Measurements from ENCODE around the gene FMNL2.
"Not testable (repeated sequence)": the region's sequence is repeated elsewhere in the genome, so short reads cannot be mapped to it uniquely, and the experiment has no call there.

Gene FMNL2

DNA sequence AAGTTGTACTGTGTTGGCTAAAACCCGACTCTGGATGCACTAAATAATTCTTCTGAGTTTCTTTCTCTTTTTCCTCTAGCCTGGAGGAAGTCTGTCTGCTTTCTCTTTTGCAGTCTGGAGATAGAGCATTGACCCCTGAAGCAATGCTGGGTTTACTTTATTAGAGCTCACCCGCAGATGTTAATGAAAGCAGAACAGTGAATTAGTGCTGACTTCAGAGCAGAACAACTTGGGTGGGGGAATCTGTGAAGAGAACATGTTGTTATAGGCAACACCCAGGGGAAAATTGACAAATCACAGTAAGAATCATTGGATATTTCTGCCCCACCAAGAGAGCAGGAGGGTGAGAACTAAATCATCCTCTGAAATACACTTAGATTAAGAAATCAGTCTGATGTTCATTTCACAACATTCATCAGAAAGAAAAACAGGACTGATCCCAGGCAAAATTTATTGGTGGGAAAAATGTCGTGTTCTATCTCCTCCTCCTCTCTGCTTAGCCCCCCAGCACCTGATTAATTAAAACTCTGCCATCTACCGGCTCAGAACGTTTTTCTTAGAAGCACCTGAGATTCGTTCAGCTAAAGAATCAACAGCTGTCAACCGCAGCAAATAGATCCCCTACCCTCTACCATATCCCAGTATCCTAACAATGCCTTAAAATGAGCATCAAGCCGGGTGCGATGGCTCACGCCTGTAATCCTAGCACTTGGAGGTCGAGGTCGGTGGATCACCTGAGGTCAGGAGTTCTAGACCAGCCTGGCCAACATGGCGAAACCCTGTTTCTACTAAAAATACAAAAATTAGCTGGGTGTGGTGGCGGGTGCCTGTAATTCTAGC, 165.1 kb downstream of the FMNL2 start:
- DNase-seq, result no peak

GRCh38 chr2:152500772-152501171, 165.8 kb downstream of the FMNL2 start:
- no peak for DNase-seq

- no peak for DNase-seq
These were observed 166.7 kb downstream of the FMNL2 start for GRCh38 chr2:152501666-152502065.

- DNase-seq, result no peak
These were observed 169.6 kb downstream of the FMNL2 start for GRCh38 chr2:152504618-152505017.

DNA sequence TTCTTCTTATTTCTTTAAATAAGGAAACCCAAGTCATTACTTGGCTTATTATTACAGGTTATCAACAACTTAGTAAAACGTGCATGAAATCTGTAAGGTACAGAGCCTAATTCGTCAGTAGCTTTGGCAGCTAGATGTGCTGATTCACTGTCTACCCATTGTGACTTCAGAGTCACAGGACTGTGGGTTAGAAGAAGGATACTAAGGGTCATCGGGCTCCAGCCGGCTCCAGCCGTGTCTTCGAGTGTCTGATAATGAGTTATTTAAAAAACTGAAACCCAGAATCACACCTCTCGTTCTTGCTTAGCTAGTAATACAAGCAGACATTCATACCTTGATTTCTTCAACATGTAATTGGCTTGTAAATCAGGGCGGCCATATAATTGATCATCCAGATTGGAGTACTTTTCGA, 170.5 kb downstream of the FMNL2 start:
- DNase-seq, result no peak

DNA sequence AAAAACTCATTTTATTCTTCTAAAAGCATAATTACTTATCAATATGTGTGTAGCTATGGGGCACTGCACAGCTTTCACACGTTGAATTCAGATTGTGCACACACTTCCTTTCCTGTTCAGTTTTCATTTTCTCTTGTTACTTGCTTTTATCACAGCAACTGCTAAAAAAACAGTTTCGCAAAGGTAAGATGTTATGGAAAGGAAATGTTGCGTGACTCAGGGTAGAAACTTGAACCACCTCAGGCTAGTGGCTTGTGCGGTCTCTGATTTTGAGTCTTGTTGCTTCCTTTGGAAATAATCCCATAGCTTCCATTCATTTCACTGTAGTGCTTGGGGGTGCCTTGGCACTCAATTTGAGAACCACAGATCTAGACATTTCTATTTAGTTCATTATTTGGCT, 171.9 kb downstream of the FMNL2 start:
- no peak for DNase-seq

DNA sequence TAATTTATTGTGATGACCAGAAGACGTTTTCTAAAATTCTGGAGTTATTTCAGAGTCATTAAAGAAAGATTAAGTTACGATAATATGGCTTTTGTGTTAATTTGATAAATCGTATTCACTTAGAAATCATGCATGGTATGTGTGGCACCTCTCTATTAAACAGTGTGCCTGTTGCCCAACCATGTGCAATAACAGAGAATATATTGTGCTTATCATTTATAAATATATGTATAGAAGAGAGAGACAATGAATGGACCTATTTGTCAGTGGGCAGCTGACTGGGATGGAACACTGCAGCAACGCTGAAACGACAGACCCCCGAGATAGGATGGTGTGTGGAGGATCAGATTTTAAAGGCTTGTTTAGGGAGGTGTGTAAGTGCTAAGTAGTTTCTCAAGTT, 172.9 kb downstream of the FMNL2 start:
- DNase-seq, result no peak

GRCh38 chr2:152508446-152508845, 173.5 kb downstream of the FMNL2 start:
- no peak for DNase-seq

DNA sequence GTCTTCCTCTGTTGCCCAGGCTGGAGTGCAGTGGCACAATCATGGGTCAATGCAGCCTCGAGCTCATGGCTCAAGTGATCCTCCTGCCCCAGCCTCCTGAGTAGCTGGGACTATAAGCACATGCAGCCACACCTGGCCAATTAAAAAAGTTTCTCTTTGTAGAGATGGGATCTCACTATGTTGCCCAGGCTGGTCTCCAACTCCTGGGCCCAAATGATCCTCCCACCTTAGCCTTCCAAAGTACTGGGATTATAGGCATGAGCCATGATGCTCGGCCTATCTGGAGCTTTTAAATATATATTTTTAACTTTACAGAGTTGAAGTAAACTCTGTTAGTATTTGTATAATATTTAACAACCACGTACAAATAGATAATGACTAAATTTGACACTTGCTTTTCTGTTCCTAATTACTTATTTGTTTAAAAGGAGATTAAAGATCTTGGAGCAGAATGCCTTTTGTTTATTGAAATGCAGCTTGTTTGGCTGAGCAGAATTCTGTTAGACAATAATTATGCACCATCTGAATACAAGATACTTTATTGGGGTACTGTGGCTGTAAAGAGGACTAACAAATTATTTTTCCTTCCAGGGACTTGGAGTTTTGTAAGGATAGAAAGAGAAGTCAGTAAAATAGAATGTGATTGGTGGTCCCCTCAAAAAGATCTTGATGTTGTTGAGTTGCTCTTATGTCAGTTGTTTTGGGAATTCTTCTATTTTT, 175.0 kb downstream of the FMNL2 start:
- no peak for DNase-seq

GRCh38 chr2:152510621-152511020, 175.6 kb downstream of the FMNL2 start:
- DNase-seq, result no peak

GRCh38 chr2:152511981-152512380, 177.0 kb downstream of the FMNL2 start:
- DNase-seq, result no peak

DNA sequence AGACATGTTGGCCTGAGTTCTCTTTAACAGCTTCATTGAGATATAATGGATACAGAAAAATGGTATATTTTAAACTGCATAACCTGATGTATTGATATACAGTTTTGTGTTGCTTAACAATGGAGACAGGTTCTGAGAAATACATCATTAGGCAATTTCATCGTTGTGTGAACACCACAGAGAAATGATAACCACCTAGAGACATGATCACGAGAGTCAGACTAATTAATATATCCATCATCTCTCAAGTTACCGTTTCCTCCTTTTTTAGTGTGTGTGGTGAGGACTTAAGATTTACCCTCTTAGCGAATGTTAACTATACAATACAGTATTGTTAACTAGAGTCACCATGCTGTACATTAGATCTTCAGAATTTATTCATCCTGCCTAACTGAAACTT, 178.1 kb downstream of the FMNL2 start:
- no peak for DNase-seq

- no peak for DNase-seq
These were observed 178.7 kb downstream of the FMNL2 start for GRCh38 chr2:152513681-152514080.

- no peak for DNase-seq
These were observed 183.1 kb downstream of the FMNL2 start for GRCh38 chr2:152518034-152518433.

GRCh38 chr2:152518641-152519580, 183.9 kb downstream of the FMNL2 start:
- no peak for DNase-seq

- DNase-seq, result no peak
These were observed 184.6 kb downstream of the FMNL2 start for GRCh38 chr2:152519581-152519952.

DNA sequence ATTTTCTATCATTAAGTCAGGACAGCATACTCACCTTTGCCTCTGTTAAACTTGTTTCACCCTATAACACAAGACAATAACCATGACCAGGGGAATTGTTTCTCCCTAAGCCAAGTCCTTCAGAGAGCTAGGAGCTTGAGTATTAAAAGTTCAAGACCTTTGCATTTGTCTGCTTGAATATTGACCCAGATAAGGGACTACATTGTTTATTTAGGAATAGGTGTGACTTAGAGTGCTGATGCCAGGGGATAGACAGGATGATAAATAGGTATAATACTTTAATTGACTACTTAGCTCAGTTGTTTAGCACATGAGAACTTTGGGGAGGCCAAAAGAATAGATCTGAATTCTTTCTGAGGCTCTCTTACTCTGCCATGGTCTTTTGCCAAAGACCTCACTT, 185.8 kb downstream of the FMNL2 start:
- DNase-seq, result no peak

DNA sequence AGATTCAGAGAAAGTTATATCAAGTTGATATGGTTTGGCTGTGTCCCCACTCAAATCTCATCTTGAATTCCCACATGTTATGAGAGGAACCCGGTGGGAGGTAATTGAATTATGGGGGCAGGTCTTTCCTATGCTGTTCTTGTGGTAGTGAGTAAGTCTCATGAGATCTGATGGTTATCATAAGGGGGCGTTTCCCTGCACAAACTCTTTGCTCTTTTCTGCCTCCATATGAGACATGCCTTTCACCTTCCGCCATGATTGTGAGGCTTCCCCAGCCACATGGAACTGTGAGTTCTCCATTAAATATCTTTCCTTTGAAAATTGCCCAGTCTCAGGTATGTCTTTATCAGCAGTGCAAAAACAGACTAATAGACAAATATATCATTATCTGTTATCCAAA, 187.5 kb downstream of the FMNL2 start:
- not testable (repeated sequence) for DNase-seq

DNA sequence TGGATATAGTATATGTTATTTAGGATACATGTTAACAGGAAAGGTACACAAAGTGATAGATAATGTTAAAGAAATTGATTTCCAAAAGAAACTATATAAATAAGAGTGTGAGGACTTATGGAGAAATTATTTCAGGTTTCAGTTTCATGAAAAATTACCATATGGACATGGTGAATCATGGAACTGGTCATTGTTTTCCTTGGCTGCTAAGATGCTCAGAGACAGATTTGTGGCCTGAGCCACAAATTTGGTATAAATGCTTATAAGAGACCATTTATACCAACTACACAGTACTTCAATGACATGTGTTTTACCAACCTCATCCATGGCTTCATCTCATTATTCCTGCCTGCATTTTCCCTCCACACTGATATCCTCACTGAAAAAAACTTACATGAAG, 188.1 kb downstream of the FMNL2 start:
- DNase-seq, result no peak

- DNase-seq, result no peak
These were observed 190.4 kb downstream of the FMNL2 start for GRCh38 chr2:152525277-152525838.

DNA sequence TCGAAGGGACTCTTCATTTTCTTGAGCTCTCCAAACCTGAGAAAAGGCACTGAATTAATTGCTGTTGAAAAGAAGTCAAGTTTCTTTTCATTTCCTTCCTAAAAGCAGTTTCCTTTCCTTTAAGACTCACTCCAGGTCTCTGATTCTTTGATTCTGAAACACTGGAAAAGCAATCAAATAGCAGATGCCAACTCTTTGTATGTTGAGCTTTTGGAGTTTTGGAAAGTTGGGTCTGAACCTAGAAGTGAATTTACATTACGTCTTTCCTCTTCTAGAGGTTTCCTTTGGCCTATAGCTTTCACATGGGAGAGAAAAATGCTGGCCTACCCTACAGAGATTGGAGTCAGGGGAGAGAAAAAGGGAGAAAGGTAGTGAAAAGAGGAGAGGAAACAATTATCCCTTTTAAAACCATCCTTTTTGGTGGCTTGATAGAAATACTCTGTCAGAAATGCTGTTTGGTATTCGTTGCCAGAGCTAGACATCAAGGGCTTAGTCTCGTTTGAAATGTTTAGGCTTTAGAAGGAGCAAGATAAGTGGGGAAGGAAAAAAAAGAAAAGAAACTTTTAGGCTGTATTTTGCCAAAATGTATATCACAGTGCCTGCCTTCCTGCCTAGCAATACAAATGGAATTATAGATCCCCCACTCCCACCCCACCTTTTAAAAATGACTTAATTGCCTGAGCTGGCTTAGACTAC, 194.6 kb downstream of the FMNL2 start:
- no peak for DNase-seq

GRCh38 chr2:152532241-152532640, 197.3 kb downstream of the FMNL2 start:
- no peak for DNase-seq

Data from activated naive CD4-positive, alpha-beta T cell treated with Interleukin-2 at 50 U/mL for 16 hours (primary cell).